H9 (cell line): ENCODE data around the gene DQX1. TPM values are rescaled to one million over a fixed set of nuclear protein-coding genes. Genes with fewer than 3 reads are reported as not detected.

Source experiments
- DNase-seq: peaks from one replicate; pipeline ENCODE4 v3.0.0-alpha.2; 2017
- H2AFZ ChIP-seq: one replicate; pipeline ENCODE4 v1.6.1; 2013; ENCODE audit warnings: mild to moderate bottlenecking, low read length, control low read depth, moderate library complexity
- H2AK5ac ChIP-seq: 2 replicates; pipeline ENCODE4 v1.6.1; 2013; ENCODE audit warnings: low read length, control low read depth, mixed read lengths; ENCODE audit not compliant: insufficient read length
- H2BK120ac ChIP-seq: one replicate; pipeline ENCODE4 v1.6.1; 2013; ENCODE audit warnings: low read depth, mild to moderate bottlenecking, low read length, control low read depth, inconsistent platforms; ENCODE audit not compliant: poor library complexity, severe bottlenecking
- H2BK12ac ChIP-seq: 2 replicates; pipeline ENCODE4 v1.6.1; 2013; ENCODE audit warnings: low read length, control low read depth, mixed read lengths, low read depth; ENCODE audit not compliant: insufficient read length
- H2BK15ac ChIP-seq: 2 replicates; pipeline ENCODE4 v1.6.1; 2013; ENCODE audit warnings: low read depth, low read length, control low read depth
- H2BK20ac ChIP-seq: one replicate; pipeline ENCODE4 v1.6.1; 2013; ENCODE audit warnings: low read depth, mild to moderate bottlenecking, low read length, control low read depth, inconsistent platforms; ENCODE audit not compliant: poor library complexity, severe bottlenecking
- H2BK5ac ChIP-seq: 2 replicates; pipeline ENCODE4 v1.6.1; 2013; ENCODE audit warnings: low read length, control low read depth, mixed read lengths; ENCODE audit not compliant: insufficient read length
- H3K14ac ChIP-seq: 2 replicates; pipeline ENCODE4 v1.6.1; 2013; ENCODE audit warnings: low read length, control low read depth; ENCODE audit not compliant: insufficient read depth
- H3K18ac ChIP-seq: 2 replicates; pipeline ENCODE4 v1.6.1; 2013; ENCODE audit warnings: low read depth, mild to moderate bottlenecking, mixed read lengths, low read length, control low read depth; ENCODE audit not compliant: insufficient read length
- H3K23ac ChIP-seq: 2 replicates; pipeline ENCODE4 v1.6.1; 2013; ENCODE audit warnings: low read length, control low read depth, mixed read lengths, low read depth; ENCODE audit not compliant: insufficient read length
- H3K23me2 ChIP-seq: 2 replicates; pipeline ENCODE4 v1.6.1; 2013; ENCODE audit warnings: low read depth, mild to moderate bottlenecking, mixed read lengths, low read length, control low read depth; ENCODE audit not compliant: insufficient read length, poor library complexity, severe bottlenecking
- H3K27ac ChIP-seq: 2 replicates; pipeline ENCODE4 v1.5.1; 2013; ENCODE audit warnings: low read length, control low read depth, mixed read lengths, low read depth; ENCODE audit not compliant: insufficient read length
- H3K27me3 ChIP-seq: 2 replicates; pipeline ENCODE4 v1.6.1; 2013; ENCODE audit warnings: low read length, control low read depth, inconsistent platforms; ENCODE audit not compliant: insufficient read depth
- H3K4ac ChIP-seq: 2 replicates; pipeline ENCODE4 v1.6.1; 2013; ENCODE audit warnings: low read depth, mild to moderate bottlenecking, control low read depth, inconsistent platforms, low read length, moderate library complexity
- H3K4me1 ChIP-seq: 2 replicates; pipeline ENCODE4 v1.6.1; 2013; ENCODE audit warnings: low read length, control low read depth, inconsistent platforms; ENCODE audit not compliant: insufficient read depth
- H3K4me2 ChIP-seq: 2 replicates; pipeline ENCODE4 v1.6.1; 2013; ENCODE audit warnings: low read length, control low read depth, mixed read lengths; ENCODE audit not compliant: insufficient read length, insufficient read depth
- H3K56ac ChIP-seq: 2 replicates; pipeline ENCODE4 v1.6.1; 2013; ENCODE audit warnings: low read depth, mild to moderate bottlenecking, mixed read lengths, low read length, control low read depth; ENCODE audit not compliant: insufficient read length
- H3K79me1 ChIP-seq: 2 replicates; pipeline ENCODE4 v1.6.1; 2013; ENCODE audit warnings: low read depth, mild to moderate bottlenecking, moderate library complexity, low read length, control low read depth, inconsistent platforms; ENCODE audit not compliant: insufficient read depth, poor library complexity, severe bottlenecking
- H3K79me2 ChIP-seq: 2 replicates; pipeline ENCODE4 v1.6.1; 2013; ENCODE audit warnings: low read length, control low read depth, inconsistent platforms; ENCODE audit not compliant: insufficient read depth
- H3K9ac ChIP-seq: 2 replicates; pipeline ENCODE4 v1.6.1; 2013; ENCODE audit warnings: low read length, control low read depth, mixed read lengths; ENCODE audit not compliant: insufficient read length; ENCODE audit errors: extremely low read depth
- H3K9me3 ChIP-seq: one replicate; pipeline ENCODE4 v1.6.1; 2013; ENCODE audit warnings: low read depth, low read length, inconsistent platforms; ENCODE audit not compliant: control insufficient read depth
- H3T11ph ChIP-seq: one replicate; pipeline ENCODE4 v1.6.1; 2013; ENCODE audit warnings: mild to moderate bottlenecking, low read length, control low read depth, inconsistent platforms
- H4K20me1 ChIP-seq: one replicate; pipeline ENCODE4 v1.6.1; 2013; ENCODE audit not compliant: control insufficient read depth, insufficient read length, insufficient read depth
- H4K5ac ChIP-seq: 2 replicates; pipeline ENCODE4 v1.6.1; 2013; ENCODE audit warnings: low read depth, mild to moderate bottlenecking, mixed read lengths, low read length, control low read depth; ENCODE audit not compliant: insufficient read length
- H4K8ac ChIP-seq: replicated peaks from 2 replicates; pipeline ENCODE4 v1.6.1; 2013; ENCODE audit warnings: low read length, control low read depth, mixed read lengths, low read depth; ENCODE audit not compliant: insufficient read length
- H4K91ac ChIP-seq: 2 replicates; pipeline ENCODE4 v1.6.1; 2013; ENCODE audit warnings: low read depth, mild to moderate bottlenecking, moderate library complexity, mixed read lengths, low read length, control low read depth; ENCODE audit not compliant: insufficient read length
- H3K27ac Mint-ChIP-seq, 3 experiments: 2 replicates in 2 of 3; 3 replicates in 1 of 3; pipeline ENCODE4 v1.8.0; 2020 to 2021; ENCODE audit warnings: mixed read lengths in 3 of 3, mild to moderate bottlenecking in 1 of 3, moderate library complexity in 1 of 3
- H3K27me3 Mint-ChIP-seq: 2 replicates; pipeline ENCODE4 v1.8.0; 2021; ENCODE audit warnings: low read depth, mild to moderate bottlenecking, moderate library complexity, mixed read lengths
- H3K36me3 Mint-ChIP-seq, 3 experiments: 2 replicates in 2 of 3; 3 replicates in 1 of 3; pipeline ENCODE4 v1.8.0; 2020 to 2021; ENCODE audit warnings: low read depth in 3 of 3, mixed read lengths in 3 of 3; ENCODE audit not compliant: insufficient read depth in 1 of 3
- H3K4me1 Mint-ChIP-seq, 2 experiments: 2 replicates each; pipeline ENCODE4 v1.8.0; 2020; ENCODE audit warnings: mixed read lengths in 2 of 2
- H3K4me3 Mint-ChIP-seq, 2 experiments: 2 replicates in 1 of 2; 3 replicates in 1 of 2; pipeline ENCODE4 v1.8.0; 2020 to 2021; ENCODE audit warnings: mild to moderate bottlenecking in 2 of 2, mixed read lengths in 2 of 2, moderate library complexity in 1 of 2
- H3K9me3 Mint-ChIP-seq, 2 experiments: 2 replicates in 1 of 2; 3 replicates in 1 of 2; pipeline ENCODE4 v1.8.0; 2020; ENCODE audit warnings: mild to moderate bottlenecking in 2 of 2, mixed read lengths in 2 of 2, moderate library complexity in 1 of 2
- WGBS: extraction: QIAGEN DNeasy Blood & Tissue Kit; methylation state at CpG from one replicate; pipeline ENCODE4 v1.1.7; 2013; ENCODE audit warnings: missing lambda C conversion rate, low lambda C conversion rate, mixed read lengths; ENCODE audit not compliant: insufficient read length; ENCODE audit errors: extremely low coverage; 5-methylcytosine and 5-hydroxymethylcytosine counted together
- total RNA-seq: library from RNA; stranded (reverse); gene quantifications from 2 replicates; pipeline ENCODE4 v1.2.1, GENCODE V29; 2021
- TF ChIP-seq, protein P1 (sequence below): fragments of 200-600 bp; sonication (generic); conservative IDR thresholded peaks from 3 replicates; pipeline ENCODE4 v1.8.0; 2021; ENCODE audit warnings: antibody characterized with exemption, mild to moderate bottlenecking

The DQX1 gene
- total RNA-seq, 1 experiment from 2014 or later: 0.98 TPM

DNA sequence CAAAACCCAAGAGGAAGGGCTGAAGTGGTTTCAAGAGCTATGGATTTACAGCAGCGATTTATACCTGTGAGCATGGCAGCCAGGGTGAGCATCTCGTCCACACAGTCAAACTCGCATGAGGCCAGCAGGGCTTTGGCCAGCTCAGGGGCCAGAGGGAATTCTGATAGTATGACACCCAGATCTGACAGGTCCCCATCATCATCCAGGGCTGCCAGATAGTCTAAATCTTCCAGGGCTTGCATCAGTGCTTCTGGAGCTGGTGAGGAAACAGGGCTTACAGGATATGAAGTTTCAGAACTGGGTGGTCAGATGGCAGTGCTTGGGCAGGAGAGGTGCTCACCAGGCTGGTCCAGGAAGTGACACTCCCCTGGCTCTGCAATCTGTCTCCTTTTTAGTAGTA is 3.5 kb downstream of the DQX1 start:
- H4K8ac ChIP-seq: no peak overlapping the region
- no peaks in the 10 kb centered on the region for H4K20me1 ChIP-seq
- H3K27ac Mint-ChIP-seq: no peak overlapping the region
- no peak overlapping the region for H2BK15ac ChIP-seq
- H4K91ac ChIP-seq: no peak overlapping the region
- no peak overlapping the region for H3K27ac ChIP-seq
- no peak overlapping the region for H3K4ac ChIP-seq
- H3K14ac ChIP-seq: no peak overlapping the region
- no peak for DNase-seq
- no CpG with 5 or more reads among the region's 3 CpGs for WGBS
- no peak overlapping the region for H3T11ph ChIP-seq
- no peaks in the 10 kb centered on the region for H3K9me3 ChIP-seq
- no peak overlapping the region for H3K23ac ChIP-seq
- H2BK120ac ChIP-seq: no peak overlapping the region
- no peaks in the 10 kb centered on the region for H3K23me2 ChIP-seq
- no peak overlapping the region for H2AK5ac ChIP-seq
- no peak overlapping the region for H3K4me2 ChIP-seq
- H3K9ac ChIP-seq: no peak overlapping the region
- H2BK5ac ChIP-seq: no peak overlapping the region
- no peak overlapping the region for H2BK20ac ChIP-seq
- H3K9me3 Mint-ChIP-seq: no peaks in the 10 kb centered on the region
- H2AFZ ChIP-seq: no peak overlapping the region
- TF ChIP-seq, protein P1, sequence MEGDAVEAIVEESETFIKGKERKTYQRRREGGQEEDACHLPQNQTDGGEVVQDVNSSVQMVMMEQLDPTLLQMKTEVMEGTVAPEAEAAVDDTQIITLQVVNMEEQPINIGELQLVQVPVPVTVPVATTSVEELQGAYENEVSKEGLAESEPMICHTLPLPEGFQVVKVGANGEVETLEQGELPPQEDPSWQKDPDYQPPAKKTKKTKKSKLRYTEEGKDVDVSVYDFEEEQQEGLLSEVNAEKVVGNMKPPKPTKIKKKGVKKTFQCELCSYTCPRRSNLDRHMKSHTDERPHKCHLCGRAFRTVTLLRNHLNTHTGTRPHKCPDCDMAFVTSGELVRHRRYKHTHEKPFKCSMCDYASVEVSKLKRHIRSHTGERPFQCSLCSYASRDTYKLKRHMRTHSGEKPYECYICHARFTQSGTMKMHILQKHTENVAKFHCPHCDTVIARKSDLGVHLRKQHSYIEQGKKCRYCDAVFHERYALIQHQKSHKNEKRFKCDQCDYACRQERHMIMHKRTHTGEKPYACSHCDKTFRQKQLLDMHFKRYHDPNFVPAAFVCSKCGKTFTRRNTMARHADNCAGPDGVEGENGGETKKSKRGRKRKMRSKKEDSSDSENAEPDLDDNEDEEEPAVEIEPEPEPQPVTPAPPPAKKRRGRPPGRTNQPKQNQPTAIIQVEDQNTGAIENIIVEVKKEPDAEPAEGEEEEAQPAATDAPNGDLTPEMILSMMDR: no peak
- H3K4me3 Mint-ChIP-seq: no peak overlapping the region
- peaks cover 0 to 9% of the 10 kb centered on the region in 2 experiments; a peak in 1 of 4 replicates for H3K4me1 Mint-ChIP-seq
- no peak overlapping the region for H2BK12ac ChIP-seq
- H3K79me1 ChIP-seq: no peaks in the 10 kb centered on the region
- H3K79me2 ChIP-seq: no peaks in the 10 kb centered on the region
- no peak overlapping the region for H3K56ac ChIP-seq
- no peak overlapping the region for H3K18ac ChIP-seq
- H3K27me3 Mint-ChIP-seq: peaks cover 60% of the 10 kb centered on the region
- no peak overlapping the region for H4K5ac ChIP-seq
- H3K27me3 ChIP-seq: peaks cover 26% of the 10 kb centered on the region; the same call in 1 of the 2 replicates
- H3K36me3 Mint-ChIP-seq: peaks cover 15 to 19% (median 17%) of the 10 kb centered on the region in 3 experiments
- H3K4me1 ChIP-seq: no peaks in the 10 kb centered on the region
